SK-N-SH treated with all-trans-retinoic acid at 6 μM for 48 hours (cell line): ENCODE data around the gene RAB8A.

Experiments used
- CSDC2 ChIP-seq: fragments of 250-450 bp; sonication (Bioruptor Pico); IDR thresholded peaks from 2 replicates; pipeline ENCODE4 v1.5.0; 2020; ENCODE audit warnings: mild to moderate bottlenecking, moderate library complexity
- TOX ChIP-seq: fragments of 250-450 bp; sonication (Bioruptor Pico); IDR thresholded peaks from 2 replicates; pipeline ENCODE4 v1.8.0; 2021; ENCODE audit warnings: mild to moderate bottlenecking, moderate library complexity, borderline replicate concordance
- ZFP3 ChIP-seq: fragments of 250-450 bp; sonication (Bioruptor Pico); IDR thresholded peaks from 2 replicates; pipeline ENCODE4 v1.5.0; 2020; ENCODE audit warnings: mild to moderate bottlenecking, moderate library complexity
- ZFP30 ChIP-seq: fragments of 450-650 bp; formaldehyde crosslinking; IDR thresholded peaks from 2 replicates; pipeline ENCODE4 v1.5.0; 2022; ENCODE audit warnings: mild to moderate bottlenecking, moderate library complexity
- TF ChIP-seq, protein P1 (sequence below): fragments of 250-450 bp; sonication (Bioruptor Pico); IDR thresholded peaks from 2 replicates; pipeline ENCODE4 v1.5.1; 2021; ENCODE audit warnings: mild to moderate bottlenecking, moderate library complexity

DNA sequence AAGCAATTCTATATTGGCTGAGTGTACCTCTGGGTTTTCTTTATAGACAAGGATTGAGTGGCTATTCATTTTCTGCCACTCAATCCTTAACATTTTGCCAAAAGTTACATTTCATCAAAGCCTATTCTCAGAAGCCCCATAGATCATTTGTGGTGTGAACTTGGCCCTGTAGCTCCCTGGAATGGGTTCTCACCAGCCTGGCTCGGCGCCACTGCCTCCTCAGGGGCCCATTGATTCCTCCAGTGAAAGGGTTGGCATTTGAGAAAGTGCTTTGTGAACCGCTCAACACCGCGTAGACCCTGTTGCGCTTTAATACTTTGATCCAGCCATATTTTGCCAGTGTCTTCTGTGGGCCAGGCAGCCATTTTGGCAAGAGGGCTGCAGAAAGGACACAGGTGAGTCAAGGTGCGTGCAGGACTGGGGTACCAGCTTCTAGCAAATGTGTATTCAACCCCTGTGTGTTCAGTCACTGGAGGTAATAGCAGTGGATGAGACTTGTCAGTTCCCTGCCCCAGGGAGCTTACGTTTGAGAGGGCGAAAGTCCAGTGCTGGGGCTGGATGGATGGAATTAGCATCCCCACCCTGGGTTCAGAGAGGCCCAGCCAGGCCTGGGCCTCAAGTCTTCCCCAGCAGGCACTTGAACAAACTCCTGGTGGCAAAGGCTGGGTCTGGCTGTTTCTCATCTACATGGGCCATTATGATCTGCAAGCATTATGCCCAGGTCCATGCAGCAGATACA, 3.8 kb downstream of the RAB8A start:
- no peak for TF ChIP-seq TOX
- no peak for TF ChIP-seq CSDC2 (CRISPR knock-in tag)
- no peak for TF ChIP-seq ZFP30
- no peak for TF ChIP-seq ZFP3
- TF ChIP-seq, protein P1, sequence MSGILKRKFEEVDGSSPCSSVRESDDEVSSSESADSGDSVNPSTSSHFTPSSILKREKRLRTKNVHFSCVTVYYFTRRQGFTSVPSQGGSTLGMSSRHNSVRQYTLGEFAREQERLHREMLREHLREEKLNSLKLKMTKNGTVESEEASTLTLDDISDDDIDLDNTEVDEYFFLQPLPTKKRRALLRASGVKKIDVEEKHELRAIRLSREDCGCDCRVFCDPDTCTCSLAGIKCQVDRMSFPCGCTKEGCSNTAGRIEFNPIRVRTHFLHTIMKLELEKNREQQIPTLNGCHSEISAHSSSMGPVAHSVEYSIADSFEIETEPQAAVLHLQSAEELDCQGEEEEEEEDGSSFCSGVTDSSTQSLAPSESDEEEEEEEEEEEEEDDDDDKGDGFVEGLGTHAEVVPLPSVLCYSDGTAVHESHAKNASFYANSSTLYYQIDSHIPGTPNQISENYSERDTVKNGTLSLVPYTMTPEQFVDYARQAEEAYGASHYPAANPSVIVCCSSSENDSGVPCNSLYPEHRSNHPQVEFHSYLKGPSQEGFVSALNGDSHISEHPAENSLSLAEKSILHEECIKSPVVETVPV, result no peak
